Embryonic facial prominence (tissue), 1 donor: Measurements from ENCODE around the gene HHIP.

Experiments
- DNase-seq: peaks from one replicate; pipeline ENCODE4 v3.0.0-alpha.2; 2016; ENCODE audit errors: extremely low spot score

HHIP gene

DNA sequence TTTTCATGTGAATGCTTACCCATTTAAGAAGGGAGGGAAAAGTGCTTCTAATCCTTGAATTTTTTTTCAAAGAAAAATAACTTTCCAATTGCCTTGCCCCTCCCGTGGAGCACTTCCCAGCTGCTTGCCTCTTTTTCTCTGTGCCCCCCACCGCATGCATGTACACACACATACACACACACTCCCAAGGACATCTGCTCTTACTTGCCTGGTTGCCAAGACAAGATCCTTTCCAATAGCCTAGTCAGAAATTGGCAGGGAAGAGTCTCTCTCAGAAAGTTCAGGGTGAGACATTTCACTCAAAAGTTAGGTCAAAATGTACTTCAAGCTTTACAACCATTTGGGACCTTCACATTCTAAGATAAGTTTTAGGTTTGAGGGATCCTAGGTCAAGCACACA, 10.9 kb downstream of the HHIP start:
- DNase-seq: no peak

DNA sequence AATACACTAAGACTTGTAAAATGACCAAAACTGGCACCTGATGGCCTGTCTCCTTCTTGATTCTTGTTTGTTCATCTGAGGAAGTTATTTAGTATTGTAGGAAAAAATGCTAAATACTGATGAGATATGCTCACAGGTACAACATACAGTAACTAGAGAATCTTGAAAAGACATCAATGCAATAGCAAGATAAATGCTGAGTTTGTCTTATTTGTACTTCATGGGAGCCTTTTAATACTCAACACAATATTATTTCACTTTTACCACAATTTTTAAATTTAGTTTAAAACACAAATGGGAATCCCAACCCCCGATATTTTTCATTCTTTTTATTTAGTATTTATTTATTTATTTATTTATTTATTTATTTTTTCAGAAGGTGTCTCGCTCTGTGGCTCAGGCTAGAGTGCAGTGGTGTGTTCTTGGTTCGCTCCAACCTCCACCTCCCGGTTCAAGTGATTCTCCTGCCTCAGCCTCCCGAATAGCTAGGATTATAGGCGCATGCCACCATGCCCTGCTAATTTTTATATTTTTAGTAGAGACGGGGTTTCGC, 12.1 kb downstream of the HHIP start:
- no peak for DNase-seq

GRCh38 chr4:144658903-144659302, 12.9 kb downstream of the HHIP start:
- DNase-seq: no peak

DNA sequence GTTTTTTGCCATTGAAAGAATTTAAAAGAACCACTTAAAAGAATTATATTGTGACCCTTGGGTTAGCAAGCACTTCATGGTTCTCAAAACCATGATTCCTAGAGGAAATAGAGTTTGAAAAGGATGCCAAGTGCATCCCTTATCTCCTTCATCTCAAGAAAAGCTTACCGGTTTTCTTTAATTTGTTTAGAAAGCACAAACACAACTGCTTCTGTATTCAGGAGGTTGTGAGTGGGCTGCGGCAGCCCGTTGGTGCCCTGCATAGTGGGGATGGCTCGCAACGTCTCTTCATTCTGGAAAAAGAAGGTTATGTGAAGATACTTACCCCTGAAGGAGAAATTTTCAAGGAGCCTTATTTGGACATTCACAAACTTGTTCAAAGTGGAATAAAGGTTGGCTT, 13.5 kb downstream of the HHIP start:
- DNase-seq: no peak

DNA sequence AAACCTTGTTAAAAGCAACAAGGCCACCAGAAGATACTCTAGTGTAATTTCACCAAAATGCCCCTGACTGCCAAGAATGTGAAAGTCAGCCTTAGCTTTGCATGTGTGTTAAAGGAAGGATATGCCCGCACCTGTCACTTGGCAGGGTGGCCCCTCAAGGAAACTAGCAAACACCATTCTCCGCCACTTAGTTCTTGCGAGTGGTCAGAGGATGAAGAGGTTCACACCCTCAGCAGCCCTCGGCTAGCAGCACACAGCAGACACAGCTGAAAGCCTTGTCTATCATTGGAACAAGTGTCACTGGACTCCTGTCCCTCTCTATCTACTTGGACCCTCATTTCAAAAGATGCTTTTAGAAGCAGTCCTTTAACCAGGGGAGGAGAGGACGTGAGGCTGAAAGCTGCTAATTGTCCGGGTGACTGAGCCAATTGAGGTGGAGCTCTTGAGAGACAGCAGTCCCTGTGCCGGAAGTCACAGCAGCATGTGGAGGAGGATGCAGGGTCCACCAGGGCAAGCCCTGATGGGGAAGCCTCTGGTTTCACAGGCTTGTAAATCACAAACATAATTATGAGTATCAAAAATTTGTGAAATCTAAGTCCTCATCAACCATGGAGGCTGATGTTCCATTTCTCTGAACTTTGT, 18.0 kb downstream of the HHIP start:
- no peak for DNase-seq

DNA sequence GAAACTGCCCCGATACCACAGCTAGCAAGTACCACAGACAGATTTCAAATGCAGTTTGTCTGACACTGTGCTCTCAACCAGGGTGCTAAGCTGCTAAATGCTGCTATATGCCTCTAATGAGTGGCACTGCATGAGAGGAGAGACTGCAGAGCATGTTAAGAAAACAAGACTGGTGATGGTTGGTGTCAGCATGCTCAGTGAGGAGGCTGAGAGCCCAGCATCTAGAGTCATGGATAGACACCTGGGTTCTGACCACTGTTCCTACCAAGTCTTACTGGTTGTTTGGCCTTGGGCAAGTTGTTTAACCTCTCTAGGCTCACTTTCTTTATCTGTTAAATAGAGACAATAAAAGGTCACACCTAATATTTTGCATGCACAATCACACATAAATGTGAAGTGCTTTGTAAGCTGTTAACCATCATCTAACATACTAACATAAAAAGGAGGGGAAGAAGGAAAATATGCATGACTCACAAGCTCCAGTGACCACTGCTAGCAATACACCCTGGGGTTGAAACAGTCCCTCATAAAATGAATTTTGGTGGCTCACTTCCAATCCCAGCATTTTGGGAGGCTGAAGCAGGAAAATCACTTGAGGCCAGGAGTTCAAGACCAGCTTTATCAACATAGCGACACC, 20.7 kb downstream of the HHIP start:
- no peak for DNase-seq

GRCh38 chr4:144667500-144667899, 21.5 kb downstream of the HHIP start:
- DNase-seq: no peak

DNA sequence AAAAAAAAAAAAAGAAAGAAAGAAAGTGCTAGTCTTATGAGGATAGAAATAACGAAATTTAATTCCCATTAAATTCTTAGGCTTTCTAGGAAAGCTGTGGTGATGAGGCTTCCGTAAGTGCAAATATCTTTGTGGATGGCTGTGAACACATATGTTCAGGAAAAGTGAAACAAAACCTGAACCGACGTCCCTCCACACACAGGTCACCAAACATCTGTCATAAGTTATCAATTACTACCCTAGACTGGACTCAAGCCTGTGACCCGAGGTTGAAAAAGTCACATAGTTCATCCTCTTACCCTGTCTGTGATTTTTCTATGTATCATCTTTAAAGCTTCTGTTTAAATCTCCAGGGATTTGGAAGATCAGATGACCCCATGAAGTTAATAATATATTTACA, 24.8 kb downstream of the HHIP start:
- DNase-seq: no peak

GRCh38 chr4:144674711-144675110, 28.8 kb downstream of the HHIP start:
- no peak for DNase-seq

GRCh38 chr4:144681806-144682205, 35.9 kb downstream of the HHIP start:
- DNase-seq: no peak

GRCh38 chr4:144683516-144683915, 37.6 kb downstream of the HHIP start:
- no peak for DNase-seq

DNA sequence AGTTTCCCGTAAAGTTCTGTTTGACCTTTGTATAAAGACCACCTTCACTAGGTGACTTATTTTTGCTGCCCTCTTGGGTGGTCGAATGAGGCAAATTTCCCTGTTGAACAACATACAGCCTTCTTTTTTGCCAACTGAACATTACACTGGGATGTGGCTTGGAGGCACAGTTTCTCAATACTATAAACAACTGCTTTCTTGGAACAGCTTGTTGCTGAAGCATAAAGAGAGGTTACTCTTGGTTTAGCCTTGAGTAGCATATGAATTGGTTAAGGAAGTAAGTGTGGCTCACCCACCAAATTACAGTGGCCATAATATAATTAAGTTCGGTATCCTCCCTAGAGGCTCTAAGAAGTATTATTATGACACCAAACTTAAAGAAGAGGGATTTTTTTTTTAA, 40.0 kb downstream of the HHIP start:
- DNase-seq: no peak

DNA sequence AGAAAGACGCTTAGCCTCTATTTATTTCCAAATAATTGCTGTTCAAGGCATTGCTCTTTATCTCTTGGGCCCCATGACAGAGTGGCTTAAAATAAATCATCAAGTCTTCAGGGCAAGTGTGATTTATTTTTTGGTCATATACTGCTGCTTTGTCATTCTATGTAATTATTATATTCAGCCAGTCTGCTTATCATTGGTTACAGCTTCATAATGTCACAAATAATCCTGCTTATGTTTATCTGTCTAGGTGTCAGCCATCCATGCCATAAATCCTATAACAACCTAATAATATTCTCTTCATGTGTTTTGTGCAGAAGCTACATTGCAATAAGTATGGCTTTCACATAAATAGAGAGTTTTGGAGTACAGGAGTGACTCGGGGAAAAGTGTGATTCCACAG, 41.0 kb downstream of the HHIP start:
- DNase-seq: no peak

DNA sequence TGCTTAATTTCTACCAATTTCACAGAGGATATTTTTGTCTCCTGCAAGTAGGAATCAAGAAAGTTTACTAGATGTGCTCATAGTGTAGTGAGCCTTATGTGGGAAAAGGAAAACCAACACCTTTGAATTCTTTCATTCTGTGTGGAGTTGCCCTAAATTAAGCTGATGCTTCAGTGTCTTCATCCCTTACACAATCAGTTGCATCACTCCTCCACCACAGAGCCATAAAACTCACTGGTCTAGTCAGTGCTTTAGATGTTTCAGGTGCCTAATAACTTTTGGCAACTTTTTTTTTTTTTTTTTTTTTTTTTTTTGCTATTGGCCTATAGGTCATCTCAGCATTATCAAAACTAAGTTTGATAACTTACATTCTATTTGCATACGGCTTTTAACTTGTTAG, 41.5 kb downstream of the HHIP start:
- no peak for DNase-seq

GRCh38 chr4:144688035-144688569, 42.1 kb downstream of the HHIP start:
- no peak for DNase-seq

- DNase-seq: no peak
Measured at GRCh38 chr4:144689125-144689524, 43.2 kb downstream of the HHIP start.

- no peak for DNase-seq
Measured at GRCh38 chr4:144695721-144696120, 49.8 kb downstream of the HHIP start.

- DNase-seq: no peak
Measured at GRCh38 chr4:144696376-144696775, 50.4 kb downstream of the HHIP start.

GRCh38 chr4:144699565-144699964, 53.6 kb downstream of the HHIP start:
- DNase-seq: no peak

- no peak for DNase-seq
Measured at GRCh38 chr4:144701683-144702233, 55.8 kb downstream of the HHIP start.

GRCh38 chr4:144703494-144703893, 57.5 kb downstream of the HHIP start:
- no peak for DNase-seq

- DNase-seq: no peak
Measured at GRCh38 chr4:144705601-144706590, 59.9 kb downstream of the HHIP start.
